ENCODE measurements around the gene FN3K.

The FN3K gene

DNA sequence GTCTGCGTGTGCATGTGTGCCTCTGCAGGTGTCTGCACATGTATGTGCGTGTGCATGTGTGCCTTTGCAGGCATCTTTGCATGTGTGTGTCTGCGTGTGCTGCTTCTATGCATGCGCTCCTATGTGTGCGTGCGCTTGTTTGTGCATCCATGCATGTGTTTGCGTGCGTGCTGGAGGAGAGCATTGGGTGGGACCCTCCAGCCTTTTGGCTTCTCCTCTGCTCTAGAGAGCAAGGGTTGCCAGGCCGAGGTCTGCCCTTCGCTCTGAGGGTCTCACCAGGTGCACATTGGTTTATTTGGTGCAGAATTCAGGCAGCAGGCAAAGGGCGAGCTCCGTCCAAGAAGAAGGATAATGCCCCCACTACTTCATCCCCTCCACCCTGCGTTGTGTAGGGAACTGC is 35.9 kb upstream of the FN3K start:
- DNase-seq = no peak
- in situ Hi-C loops (cut with HindIII; ENCODE audit: low pct_ligation_motif_present, low sequenced_read_pairs) = no loop called here
- no peak overlapping the region for H3K4me3 ChIP-seq (ENCODE audit: low read depth, low read length)
- TF ChIP-seq, protein P1, sequence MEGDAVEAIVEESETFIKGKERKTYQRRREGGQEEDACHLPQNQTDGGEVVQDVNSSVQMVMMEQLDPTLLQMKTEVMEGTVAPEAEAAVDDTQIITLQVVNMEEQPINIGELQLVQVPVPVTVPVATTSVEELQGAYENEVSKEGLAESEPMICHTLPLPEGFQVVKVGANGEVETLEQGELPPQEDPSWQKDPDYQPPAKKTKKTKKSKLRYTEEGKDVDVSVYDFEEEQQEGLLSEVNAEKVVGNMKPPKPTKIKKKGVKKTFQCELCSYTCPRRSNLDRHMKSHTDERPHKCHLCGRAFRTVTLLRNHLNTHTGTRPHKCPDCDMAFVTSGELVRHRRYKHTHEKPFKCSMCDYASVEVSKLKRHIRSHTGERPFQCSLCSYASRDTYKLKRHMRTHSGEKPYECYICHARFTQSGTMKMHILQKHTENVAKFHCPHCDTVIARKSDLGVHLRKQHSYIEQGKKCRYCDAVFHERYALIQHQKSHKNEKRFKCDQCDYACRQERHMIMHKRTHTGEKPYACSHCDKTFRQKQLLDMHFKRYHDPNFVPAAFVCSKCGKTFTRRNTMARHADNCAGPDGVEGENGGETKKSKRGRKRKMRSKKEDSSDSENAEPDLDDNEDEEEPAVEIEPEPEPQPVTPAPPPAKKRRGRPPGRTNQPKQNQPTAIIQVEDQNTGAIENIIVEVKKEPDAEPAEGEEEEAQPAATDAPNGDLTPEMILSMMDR (IDR thresholded peaks at IDR 0.05; ENCODE audit: low read depth, low read length, missing control alignments) = no peak
- no peaks in the 10 kb centered on the region for H3K27me3 ChIP-seq (replicated peaks)
- H3K36me3 ChIP-seq (replicated peaks) = no peaks in the 10 kb centered on the region
- H3K27ac ChIP-seq = no peak overlapping the region

GRCh38 chr17:82702231-82702927 is 33.0 kb upstream of the FN3K start:
- no peaks in the 10 kb centered on the region for H3K27me3 ChIP-seq (replicated peaks)
- in situ Hi-C loops (cut with HindIII; ENCODE audit: low pct_ligation_motif_present, low sequenced_read_pairs) = no loop called here
- H3K36me3 ChIP-seq (replicated peaks) = no peaks in the 10 kb centered on the region
- DNase-seq = no peak
- no peak overlapping the region for H3K27ac ChIP-seq
- H3K4me3 ChIP-seq (ENCODE audit: low read depth, low read length) = no peak overlapping the region
- TF ChIP-seq, protein P1 (IDR thresholded peaks at IDR 0.05; ENCODE audit: low read depth, low read length, missing control alignments) = no peak

DNA sequence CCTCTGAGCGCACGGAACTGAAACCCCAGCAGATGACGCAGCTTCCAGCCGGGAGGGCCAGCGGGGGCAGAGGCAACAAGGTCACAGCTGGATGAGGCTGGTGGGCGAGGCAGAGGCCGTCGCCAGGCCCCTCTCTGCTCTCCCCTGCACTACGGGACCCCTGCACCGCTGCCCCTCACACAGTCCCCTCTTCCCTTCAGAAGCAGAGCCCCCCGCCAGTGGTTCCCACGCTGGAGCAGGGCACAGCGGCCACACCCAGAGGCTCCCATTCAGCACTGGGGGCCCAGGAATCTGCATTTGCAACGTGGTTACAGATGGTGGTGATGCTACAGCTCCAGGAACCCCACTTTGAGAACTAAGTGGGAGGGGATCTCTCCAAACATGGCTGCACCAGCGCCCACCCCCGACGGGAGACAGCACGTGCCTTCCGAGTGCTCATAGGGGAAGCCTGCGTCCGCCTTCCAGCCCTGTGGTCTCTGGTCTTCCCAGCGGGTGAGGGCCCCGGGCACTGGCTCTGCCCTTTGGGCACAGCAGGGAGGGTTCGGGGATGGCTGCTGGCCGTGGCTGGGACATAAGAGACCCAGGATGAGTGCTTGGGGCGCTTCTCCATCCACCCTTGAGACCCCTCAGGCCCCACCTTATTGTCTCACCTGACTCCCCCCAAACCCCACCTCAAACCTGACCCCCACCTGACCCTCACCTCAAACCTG is 32.2 kb upstream of the FN3K start:
- H3K27ac ChIP-seq = no peak overlapping the region
- H3K27me3 ChIP-seq (replicated peaks) = no peaks in the 10 kb centered on the region
- DNase-seq = no peak
- H3K4me3 ChIP-seq (ENCODE audit: low read depth, low read length) = no peak overlapping the region
- H3K36me3 ChIP-seq (replicated peaks) = no peaks in the 10 kb centered on the region
- in situ Hi-C loops (cut with HindIII; ENCODE audit: low pct_ligation_motif_present, low sequenced_read_pairs) = no loop called here
- TF ChIP-seq, protein P1 (IDR thresholded peaks at IDR 0.05; ENCODE audit: low read depth, low read length, missing control alignments) = no peak

GRCh38 chr17:82703935-82704865 is 31.2 kb upstream of the FN3K start:
- Histone ChIP-seq H3K27me3 (replicated peaks) (no peaks in the 10 kb centered on the region), H3K4me3 (ENCODE audit: low read depth, low read length) (no peak overlapping the region), H3K36me3 (replicated peaks) (no peaks in the 10 kb centered on the region), H3K27ac (no peak overlapping the region)
- TF ChIP-seq, protein P1 (IDR thresholded peaks at IDR 0.05; ENCODE audit: low read depth, low read length, missing control alignments) = no peak
- DNase-seq = no peak
- in situ Hi-C loops (cut with HindIII; ENCODE audit: low pct_ligation_motif_present, low sequenced_read_pairs) = no loop called here

DNA sequence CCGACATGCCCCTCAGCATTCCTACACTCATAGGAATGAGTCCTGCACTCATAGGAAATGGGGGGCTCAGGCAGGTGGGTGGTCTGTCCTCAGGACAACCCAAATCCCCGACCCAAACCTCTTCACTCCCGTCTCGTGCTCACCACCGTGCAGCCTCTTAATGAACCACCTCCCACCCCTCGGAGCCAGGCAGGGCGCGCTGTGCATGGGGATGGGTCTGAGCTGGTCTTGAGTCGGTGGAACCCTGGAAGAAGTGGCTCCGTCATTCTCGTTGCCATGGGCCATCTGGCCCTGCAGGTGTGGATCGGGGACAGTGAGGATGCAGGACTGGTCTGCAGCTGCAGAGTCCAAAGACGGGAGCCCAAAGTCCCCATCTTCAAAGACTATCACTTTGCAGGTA is 30.5 kb upstream of the FN3K start:
- Histone ChIP-seq H3K4me3 (ENCODE audit: low read depth, low read length) (no peak overlapping the region), H3K27me3 (replicated peaks) (no peaks in the 10 kb centered on the region), H3K27ac (no peak overlapping the region), H3K36me3 (replicated peaks) (no peaks in the 10 kb centered on the region)
- in situ Hi-C loops (cut with HindIII; ENCODE audit: low pct_ligation_motif_present, low sequenced_read_pairs) = no loop called here
- TF ChIP-seq, protein P1 (IDR thresholded peaks at IDR 0.05; ENCODE audit: low read depth, low read length, missing control alignments) = no peak
- no peak for DNase-seq
